WERI-Rb-1 (cell line): ENCODE data around the gene HHAT.

Source experiments
- DNase-seq: peaks from one replicate; pipeline ENCODE4 v3.0.0-alpha.2; 2020
- H3K27ac ChIP-seq: fragments of 250-450 bp; sonication (Bioruptor Pico); 2 replicates; pipeline ENCODE4 v1.5.1; 2020; ENCODE audit warnings: mild to moderate bottlenecking, moderate library complexity
- H3K27me3 ChIP-seq: fragments of 250-450 bp; sonication (Bioruptor Pico); 2 replicates; pipeline ENCODE4 v1.5.1; 2021; ENCODE audit warnings: mild to moderate bottlenecking, low read depth, moderate library complexity; ENCODE audit not compliant: insufficient read depth, severe bottlenecking
- H3K36me3 ChIP-seq: fragments of 250-450 bp; sonication (Bioruptor Pico); 2 replicates; pipeline ENCODE4 v1.5.1; 2020; ENCODE audit warnings: mild to moderate bottlenecking, moderate library complexity
- H3K4me3 ChIP-seq: 2 replicates; pipeline ENCODE4 v1.5.1; 2011; ENCODE audit warnings: low read depth, mild to moderate bottlenecking, control low read depth, low read length
- H3K9me3 ChIP-seq: fragments of 250-450 bp; sonication (Bioruptor Pico); 2 replicates; pipeline ENCODE4 v1.5.1; 2021; ENCODE audit warnings: mild to moderate bottlenecking, moderate library complexity; ENCODE audit not compliant: severe bottlenecking
- TF ChIP-seq, protein P1 (sequence below): IDR thresholded peaks from 2 replicates; pipeline ENCODE4 v1.5.1; 2011; ENCODE audit warnings: low read depth, mild to moderate bottlenecking, control low read depth, inconsistent platforms, low read length

HHAT gene

DNA sequence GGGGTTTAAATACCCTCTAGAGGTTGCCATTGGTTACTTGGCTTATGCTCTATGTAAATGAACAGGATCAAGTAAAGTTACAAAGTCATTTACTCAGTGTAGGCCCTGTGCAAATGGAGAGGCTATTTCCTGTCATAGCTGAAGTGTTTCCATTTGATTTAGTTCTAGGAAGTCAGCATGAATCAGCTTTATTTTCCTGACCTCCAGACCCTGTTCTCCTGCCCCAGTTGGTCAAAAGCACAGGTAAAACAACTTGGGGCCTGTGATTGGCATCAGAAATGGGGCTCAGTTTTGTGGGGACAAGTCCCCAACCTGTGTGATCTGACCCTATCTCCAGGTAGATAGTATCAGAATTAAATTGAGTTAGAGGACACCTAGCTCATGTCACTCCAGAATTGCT, 239.9 kb downstream of the HHAT start:
- no peak for DNase-seq
- TF ChIP-seq, protein P1, sequence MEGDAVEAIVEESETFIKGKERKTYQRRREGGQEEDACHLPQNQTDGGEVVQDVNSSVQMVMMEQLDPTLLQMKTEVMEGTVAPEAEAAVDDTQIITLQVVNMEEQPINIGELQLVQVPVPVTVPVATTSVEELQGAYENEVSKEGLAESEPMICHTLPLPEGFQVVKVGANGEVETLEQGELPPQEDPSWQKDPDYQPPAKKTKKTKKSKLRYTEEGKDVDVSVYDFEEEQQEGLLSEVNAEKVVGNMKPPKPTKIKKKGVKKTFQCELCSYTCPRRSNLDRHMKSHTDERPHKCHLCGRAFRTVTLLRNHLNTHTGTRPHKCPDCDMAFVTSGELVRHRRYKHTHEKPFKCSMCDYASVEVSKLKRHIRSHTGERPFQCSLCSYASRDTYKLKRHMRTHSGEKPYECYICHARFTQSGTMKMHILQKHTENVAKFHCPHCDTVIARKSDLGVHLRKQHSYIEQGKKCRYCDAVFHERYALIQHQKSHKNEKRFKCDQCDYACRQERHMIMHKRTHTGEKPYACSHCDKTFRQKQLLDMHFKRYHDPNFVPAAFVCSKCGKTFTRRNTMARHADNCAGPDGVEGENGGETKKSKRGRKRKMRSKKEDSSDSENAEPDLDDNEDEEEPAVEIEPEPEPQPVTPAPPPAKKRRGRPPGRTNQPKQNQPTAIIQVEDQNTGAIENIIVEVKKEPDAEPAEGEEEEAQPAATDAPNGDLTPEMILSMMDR, result no peak
- H3K4me3 ChIP-seq, result no peak overlapping the region
- H3K9me3 ChIP-seq, result no peaks in the 10 kb centered on the region
- H3K36me3 ChIP-seq, result no peaks in the 10 kb centered on the region
- no peaks in the 10 kb centered on the region for H3K27me3 ChIP-seq
- no peak overlapping the region for H3K27ac ChIP-seq

DNA sequence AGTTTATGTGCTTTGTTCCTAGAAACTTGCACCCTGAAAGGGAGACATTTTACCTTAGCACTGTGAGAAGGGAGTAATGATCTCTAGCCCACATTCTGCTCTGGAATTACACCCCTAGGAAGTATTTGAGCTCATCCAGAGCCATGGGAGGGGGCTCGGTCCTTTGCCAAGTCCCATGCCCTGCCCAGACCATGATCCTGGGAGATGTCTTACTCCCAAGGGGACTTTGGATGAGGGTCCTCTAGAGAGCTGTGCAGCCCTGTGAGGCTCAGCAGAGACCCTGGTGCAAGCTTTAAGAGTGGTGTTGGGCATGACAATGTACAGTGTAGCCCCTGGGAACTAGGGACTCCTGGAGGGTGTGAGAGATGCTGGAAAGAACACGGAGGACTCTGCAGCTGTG, 241.4 kb downstream of the HHAT start:
- TF ChIP-seq, protein P1, result no peak
- H3K9me3 ChIP-seq, result no peaks in the 10 kb centered on the region
- H3K36me3 ChIP-seq, result no peaks in the 10 kb centered on the region
- no peak for DNase-seq
- H3K27ac ChIP-seq, result no peak overlapping the region
- no peaks in the 10 kb centered on the region for H3K27me3 ChIP-seq
- no peak overlapping the region for H3K4me3 ChIP-seq

DNA sequence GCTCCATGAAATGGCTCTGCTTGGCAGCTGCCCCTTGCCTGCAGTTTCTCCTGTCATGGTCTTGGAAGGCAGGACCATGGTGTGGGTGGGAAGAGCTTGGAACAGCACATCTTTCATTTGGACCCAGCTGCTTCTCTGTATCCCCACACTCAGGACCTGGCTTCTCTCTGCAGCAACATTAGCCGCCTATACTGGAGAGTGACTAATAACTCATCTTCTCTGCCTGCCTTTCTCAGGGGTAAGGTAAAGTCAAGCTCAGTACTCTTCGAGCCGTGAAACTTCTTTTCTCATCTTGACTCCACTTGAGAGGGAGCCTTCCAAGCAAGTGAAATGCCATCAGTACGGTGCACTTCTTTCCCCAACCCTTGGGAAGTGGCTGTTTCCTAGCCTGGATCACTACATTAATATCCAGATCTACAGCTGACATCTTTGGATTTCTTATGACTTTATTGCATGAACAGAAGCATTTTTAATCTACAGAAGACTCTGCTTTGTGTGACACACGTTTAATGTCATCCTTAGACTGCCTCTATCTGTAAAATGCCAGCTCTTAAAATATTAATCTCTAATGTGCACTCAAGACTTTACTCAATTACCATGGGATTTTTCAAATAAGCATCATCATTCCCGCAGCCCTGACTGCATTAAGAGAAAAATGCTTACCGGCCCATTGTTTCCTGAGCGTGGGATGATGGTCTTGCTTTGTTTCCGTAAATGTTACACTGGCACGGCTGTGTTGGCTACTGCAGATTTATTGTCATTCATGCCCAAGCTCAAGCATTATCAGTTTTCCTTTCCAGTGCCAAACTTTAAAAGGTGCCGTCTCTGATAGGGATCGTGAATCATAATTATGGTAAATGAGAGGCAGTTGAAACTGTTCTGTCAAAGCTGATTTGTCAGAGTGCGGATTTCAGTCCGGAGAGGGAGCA, 242.9 kb downstream of the HHAT start:
- DNase-seq, result no peak
- no peaks in the 10 kb centered on the region for H3K36me3 ChIP-seq
- no peak overlapping the region for H3K27ac ChIP-seq
- no peak overlapping the region for H3K4me3 ChIP-seq
- no peaks in the 10 kb centered on the region for H3K27me3 ChIP-seq
- H3K9me3 ChIP-seq, result no peaks in the 10 kb centered on the region
- TF ChIP-seq, protein P1, result no peak

DNA sequence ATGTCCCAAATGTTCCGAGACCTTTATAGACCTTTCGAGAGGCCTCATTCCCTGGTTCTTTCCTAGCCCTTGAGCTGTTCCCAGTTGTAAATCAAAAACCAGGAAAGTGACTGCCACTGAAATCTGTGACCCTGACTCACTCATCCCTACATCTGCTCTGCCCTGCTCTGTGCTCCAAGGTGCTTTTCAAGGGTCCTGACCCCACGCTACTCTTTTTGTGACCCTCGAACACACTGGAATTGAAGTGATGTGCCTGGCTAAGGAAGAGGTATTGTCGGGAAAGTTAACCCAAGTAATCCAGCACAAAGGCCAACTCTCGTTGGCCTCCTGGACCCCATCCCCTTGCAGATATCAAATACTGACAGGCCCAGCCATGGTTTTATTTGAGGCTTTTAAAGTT, 244.4 kb downstream of the HHAT start:
- DNase-seq, result no peak
- H3K9me3 ChIP-seq, result peaks cover 3% of the 10 kb centered on the region
- H3K27ac ChIP-seq, result no peak overlapping the region
- no peaks in the 10 kb centered on the region for H3K36me3 ChIP-seq
- no peaks in the 10 kb centered on the region for H3K27me3 ChIP-seq
- no peak overlapping the region for H3K4me3 ChIP-seq
- TF ChIP-seq, protein P1, result no peak

DNA sequence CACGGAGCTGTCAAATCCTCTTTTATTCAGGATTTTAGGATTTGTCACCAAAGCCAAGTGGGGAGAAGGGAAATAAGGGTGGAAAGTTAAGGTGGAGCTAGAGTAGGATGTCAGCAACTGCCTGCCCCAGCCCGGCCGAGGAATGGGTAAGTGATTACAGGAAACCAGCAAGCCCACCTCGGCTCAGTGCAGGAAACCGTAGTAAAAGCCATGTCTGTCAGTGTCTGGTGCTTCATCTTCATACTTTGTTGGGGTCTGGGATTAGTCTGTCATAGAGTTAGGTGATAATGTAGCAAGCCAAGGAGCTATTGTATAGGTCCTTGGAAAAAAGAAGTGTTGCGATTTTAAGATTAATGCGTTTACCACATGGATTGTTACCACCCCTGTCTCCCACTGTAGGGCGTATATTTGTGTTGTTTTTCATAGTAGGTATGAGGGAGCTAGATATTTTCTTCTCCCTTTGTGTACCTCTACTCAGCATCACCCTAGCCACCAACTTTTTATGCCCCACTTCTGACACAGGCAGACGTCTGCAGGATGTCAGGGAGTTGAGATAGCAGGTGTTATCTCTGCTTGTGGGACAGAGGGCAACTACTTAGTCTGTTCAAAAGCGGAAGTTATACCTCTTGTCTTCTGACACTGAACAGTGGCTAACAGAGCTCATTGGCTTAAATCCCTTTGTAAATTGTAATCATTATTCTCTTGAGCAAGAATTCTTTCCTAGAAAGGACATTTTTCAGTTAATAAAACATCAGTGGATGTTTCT, 253.7 kb downstream of the HHAT start:
- TF ChIP-seq, protein P1, result no peak
- Histone ChIP-seq H3K27ac (no peak overlapping the region), H3K9me3 (no peaks in the 10 kb centered on the region), H3K4me3 (no peak overlapping the region), H3K27me3 (no peaks in the 10 kb centered on the region), H3K36me3 (no peaks in the 10 kb centered on the region)
- DNase-seq, result no peak
